ENCODE measurements around the gene IMPDH1. TPM values are rescaled to one million over a fixed set of nuclear protein-coding genes. Genes with fewer than 3 reads are reported as not detected.

IMPDH1 gene
- total RNA-seq, 1 donor from 2014 or later: 112 TPM

DNA sequence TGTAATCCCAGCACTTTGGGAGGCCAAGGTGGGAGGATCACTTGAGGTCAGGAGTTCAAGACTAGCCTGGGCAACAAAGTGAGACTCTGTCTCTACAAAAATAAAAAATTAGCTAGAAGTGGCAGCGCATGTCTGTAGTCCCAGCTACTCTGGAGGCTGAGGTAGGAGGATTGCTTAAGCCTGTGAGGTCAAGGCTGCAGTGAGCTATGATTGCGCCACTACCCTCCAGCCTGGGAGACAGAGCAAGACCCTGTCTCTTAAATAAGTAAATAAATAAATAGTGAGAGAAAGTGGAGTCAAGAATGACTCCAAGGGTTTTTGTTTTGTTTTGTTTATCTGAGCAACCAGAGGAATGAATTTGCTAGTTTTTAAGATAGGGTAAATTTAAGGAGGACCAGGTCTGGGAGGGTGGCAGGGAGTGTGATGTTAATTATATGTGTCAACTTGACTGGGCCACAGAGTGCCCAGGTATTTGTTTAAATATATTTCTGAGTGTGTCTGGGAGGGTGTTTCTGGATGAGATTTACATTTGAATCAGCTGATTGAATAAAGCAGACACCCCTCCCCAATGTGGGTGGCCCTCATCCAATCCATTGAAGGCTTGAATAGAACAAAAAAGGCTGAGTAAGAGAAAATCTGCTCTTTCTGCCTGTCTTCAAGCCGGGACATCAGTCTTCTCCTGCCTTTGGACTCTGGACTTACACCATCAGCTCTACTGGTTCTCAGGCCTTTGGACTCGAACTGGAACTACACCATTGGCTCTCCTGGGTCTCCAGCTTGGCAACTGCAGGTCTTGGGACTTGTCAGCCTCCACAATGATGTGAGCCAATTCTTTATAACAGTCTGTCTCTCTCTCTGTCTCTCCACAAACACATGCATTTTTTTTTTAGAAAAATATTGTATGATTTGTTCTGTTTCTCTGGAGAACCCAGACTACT is 23.5 kb downstream of the IMPDH1 start:
- Mint-ChIP-seq H3K4me3 (ENCODE audit: low read depth) (no peak overlapping the region), H3K4me1 (ENCODE audit: low read depth) (no peaks in the 10 kb centered on the region), H3K27ac (no peak overlapping the region), H3K36me3 (ENCODE audit: low read depth) (no peaks in the 10 kb centered on the region), H3K9me3 (no peaks in the 10 kb centered on the region), H3K27me3 (ENCODE audit: low read depth) (peaks cover 6% of the 10 kb centered on the region)
- DNase-seq (ENCODE audit: low spot score): no peak
- intact Hi-C loops (cut with micrococcal nuclease): no loop called here

DNA sequence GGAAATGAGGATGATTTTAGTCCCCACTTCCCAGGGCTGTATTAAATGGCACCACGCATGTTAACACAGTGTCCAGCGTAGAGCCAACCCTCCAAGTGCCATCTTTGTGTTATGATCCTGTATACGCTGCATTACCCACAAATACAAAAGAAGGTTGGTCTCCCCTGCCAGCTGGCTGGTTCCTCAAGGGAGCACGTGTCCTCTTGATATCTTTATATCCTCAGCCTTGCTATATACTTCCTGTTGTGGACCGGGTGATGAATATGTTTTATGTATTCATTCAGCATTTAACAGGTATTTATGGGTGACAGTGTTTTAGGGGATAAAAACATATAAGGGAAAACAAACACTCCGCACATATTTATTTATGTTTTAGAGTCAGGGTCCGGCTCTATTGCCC is 25.1 kb downstream of the IMPDH1 start:
- Mint-ChIP-seq H3K9me3 (no peaks in the 10 kb centered on the region), H3K27me3 (ENCODE audit: low read depth) (peaks cover 6% of the 10 kb centered on the region), H3K27ac (no peak overlapping the region), H3K4me3 (ENCODE audit: low read depth) (no peak overlapping the region), H3K36me3 (ENCODE audit: low read depth) (no peaks in the 10 kb centered on the region), H3K4me1 (ENCODE audit: low read depth) (no peaks in the 10 kb centered on the region)
- no peak for DNase-seq (ENCODE audit: low spot score)
- intact Hi-C loops (cut with micrococcal nuclease): no loop called here

DNA sequence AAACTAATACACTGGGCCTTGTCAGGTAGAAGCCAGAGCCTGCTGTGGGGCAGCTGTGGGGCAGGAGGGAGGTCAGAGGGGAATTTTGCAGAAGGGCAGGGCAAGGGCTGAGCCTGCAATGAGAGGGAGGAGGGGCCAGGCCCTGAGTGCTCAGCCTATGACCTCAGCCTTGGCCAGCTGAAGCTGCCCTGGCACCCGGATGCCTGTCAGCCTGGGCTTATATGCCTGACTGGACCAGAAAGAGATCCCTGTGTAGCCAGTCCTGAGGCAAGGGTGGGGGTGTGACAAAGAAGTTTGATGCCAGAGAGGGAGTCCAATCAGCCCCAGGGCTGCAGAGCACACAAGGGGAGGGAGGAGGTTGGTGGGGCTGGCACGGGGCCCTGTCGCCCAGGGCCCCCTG is 26.0 kb downstream of the IMPDH1 start:
- peaks cover 6% of the 10 kb centered on the region for H3K27me3 Mint-ChIP-seq (ENCODE audit: low read depth)
- DNase-seq (ENCODE audit: low spot score): no peak
- H3K9me3 Mint-ChIP-seq: no peaks in the 10 kb centered on the region
- H3K27ac Mint-ChIP-seq: no peak overlapping the region
- no peaks in the 10 kb centered on the region for H3K4me1 Mint-ChIP-seq (ENCODE audit: low read depth)
- no peak overlapping the region for H3K4me3 Mint-ChIP-seq (ENCODE audit: low read depth)
- H3K36me3 Mint-ChIP-seq (ENCODE audit: low read depth): no peaks in the 10 kb centered on the region
- intact Hi-C loops (cut with micrococcal nuclease): no loop called here

DNA sequence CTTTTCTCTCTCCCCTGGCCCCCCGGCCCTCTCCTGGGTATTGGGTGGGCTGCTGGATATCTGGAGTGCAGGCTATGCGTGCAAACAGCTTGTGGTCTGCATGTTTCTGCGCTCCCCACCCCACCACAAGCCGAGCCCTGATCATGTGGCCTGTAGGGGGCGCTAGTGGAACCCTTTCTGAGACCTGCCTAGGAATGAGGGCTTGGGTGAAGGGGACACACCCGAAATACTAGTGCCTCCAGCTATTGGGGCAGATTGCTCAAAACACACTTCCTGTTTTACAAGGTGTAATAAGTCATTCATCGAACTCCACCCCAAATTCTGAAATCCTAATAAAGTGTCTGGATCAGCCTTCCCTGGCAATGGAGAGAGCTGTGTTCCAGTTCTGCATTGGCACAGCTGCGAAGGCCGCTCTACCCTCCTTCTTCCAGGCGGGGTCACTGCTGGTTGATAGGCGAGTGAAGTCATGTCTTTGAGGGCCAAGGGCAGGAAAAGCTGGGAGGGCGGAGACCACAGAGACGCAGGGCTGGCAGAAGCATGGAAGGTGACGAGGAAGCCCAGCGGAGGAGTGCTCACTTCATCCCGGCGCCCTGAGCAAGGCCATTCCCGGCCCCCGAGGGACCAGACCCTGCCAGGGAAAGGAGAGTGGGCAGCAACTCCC is 28.5 kb downstream of the IMPDH1 start:
- intact Hi-C loops (cut with micrococcal nuclease): no loop called here
- H3K27ac Mint-ChIP-seq: no peak overlapping the region
- H3K4me3 Mint-ChIP-seq (ENCODE audit: low read depth): no peak overlapping the region
- no peaks in the 10 kb centered on the region for H3K9me3 Mint-ChIP-seq
- no peaks in the 10 kb centered on the region for H3K36me3 Mint-ChIP-seq (ENCODE audit: low read depth)
- peaks cover 2% of the 10 kb centered on the region for H3K27me3 Mint-ChIP-seq (ENCODE audit: low read depth)
- DNase-seq (ENCODE audit: low spot score): no peak
- H3K4me1 Mint-ChIP-seq (ENCODE audit: low read depth): no peaks in the 10 kb centered on the region

DNA sequence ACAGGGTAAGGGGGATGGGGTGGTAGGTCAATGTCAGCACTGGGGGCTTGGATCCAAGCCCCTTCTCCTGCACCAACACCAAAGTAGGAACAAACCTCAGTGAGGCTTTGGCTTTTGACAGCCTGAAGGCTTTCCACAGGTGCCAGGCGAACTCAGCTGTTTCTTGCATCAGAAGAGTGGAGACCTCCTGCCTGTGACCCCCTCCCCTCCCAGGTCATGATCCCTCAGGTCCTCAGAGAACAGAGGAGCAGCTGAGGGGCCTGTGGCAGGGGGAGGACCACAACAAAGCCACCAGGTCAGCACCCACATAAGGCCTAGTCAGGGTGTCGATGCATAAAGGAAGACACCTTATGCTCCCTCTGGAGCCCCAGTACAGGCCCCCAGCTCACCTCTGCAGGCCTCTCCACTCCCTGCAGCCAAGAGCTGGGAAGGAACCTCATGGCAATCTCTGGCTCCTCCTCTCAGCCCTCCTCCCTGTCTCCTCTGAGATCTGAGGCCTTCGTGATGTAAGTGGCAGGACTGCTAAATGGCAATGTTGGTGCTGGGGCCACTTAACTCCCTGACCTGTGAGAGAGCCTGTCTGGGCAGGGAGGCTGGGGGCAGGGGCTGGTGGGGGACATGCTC is 29.2 kb downstream of the IMPDH1 start:
- H3K27me3 Mint-ChIP-seq (ENCODE audit: low read depth): peaks cover 2% of the 10 kb centered on the region

DNA sequence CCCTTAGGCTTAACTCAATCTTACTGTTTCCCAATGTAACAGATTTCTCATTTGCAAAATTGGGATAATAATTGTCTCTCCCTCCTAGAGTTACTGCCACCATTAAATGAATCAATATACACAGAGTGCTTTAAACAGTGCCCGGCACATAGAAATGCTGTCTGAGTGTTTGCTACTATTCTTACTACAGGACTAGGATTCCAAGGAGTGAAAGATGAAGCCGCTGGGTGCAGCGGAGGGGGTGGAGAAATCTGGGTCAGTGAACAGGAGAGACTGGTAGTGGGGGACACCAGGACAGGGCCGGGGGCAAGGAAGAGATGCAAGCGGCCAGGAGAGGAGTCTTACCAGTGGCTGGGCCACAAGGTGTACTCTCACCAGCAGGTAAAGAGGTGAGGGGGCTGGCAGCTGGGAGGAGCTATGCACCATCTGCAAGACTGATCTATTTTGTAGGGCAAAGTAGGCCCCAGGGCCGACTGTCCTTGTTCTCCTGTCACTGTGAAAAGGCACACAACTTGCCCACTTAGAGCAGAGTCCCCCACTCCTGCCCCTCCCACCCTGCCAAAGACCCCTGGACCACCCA is 29.8 kb downstream of the IMPDH1 start:
- peaks cover 2% of the 10 kb centered on the region for H3K27me3 Mint-ChIP-seq (ENCODE audit: low read depth)
- H3K4me1 Mint-ChIP-seq (ENCODE audit: low read depth): no peaks in the 10 kb centered on the region
- no peak overlapping the region for H3K27ac Mint-ChIP-seq
- intact Hi-C loops (cut with micrococcal nuclease): no loop called here
- no peaks in the 10 kb centered on the region for H3K36me3 Mint-ChIP-seq (ENCODE audit: low read depth)
- no peak overlapping the region for H3K4me3 Mint-ChIP-seq (ENCODE audit: low read depth)
- no peak for DNase-seq (ENCODE audit: low spot score)
- no peaks in the 10 kb centered on the region for H3K9me3 Mint-ChIP-seq

More for the DNA sequence above, 29.2 kb downstream of the IMPDH1 start:
- no peaks in the 10 kb centered on the region for H3K4me1 Mint-ChIP-seq (ENCODE audit: low read depth)
- intact Hi-C loops (cut with micrococcal nuclease): no loop called here
- H3K36me3 Mint-ChIP-seq (ENCODE audit: low read depth): no peaks in the 10 kb centered on the region
- no peak overlapping the region for H3K4me3 Mint-ChIP-seq (ENCODE audit: low read depth)
- DNase-seq (ENCODE audit: low spot score): no peak
- H3K9me3 Mint-ChIP-seq: no peaks in the 10 kb centered on the region
- H3K27ac Mint-ChIP-seq: no peak overlapping the region

DNA sequence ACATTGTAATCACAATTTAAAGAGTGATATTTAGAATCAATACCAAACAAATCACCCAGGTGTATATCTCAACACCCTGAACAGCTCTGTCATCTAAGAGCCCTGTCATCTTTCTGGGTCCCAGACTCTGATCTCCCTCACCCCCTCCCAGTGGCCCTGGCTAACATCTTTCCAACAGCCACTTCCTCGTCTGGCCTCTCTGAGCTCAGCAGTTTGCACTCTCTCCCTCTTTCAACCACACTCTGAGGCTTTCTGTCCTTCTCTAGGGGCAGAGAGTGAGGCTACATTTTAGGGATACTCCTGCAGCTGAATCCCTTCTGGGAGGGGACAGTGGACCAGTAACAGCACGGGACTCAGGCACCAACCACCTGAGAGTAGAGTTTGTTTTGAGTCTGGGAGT is 31.1 kb downstream of the IMPDH1 start:
- intact Hi-C loops (cut with micrococcal nuclease): no loop called here
- H3K27ac Mint-ChIP-seq: no peak overlapping the region
- H3K27me3 Mint-ChIP-seq (ENCODE audit: low read depth): peaks cover 7% of the 10 kb centered on the region
- H3K4me3 Mint-ChIP-seq (ENCODE audit: low read depth): no peak overlapping the region
- no peaks in the 10 kb centered on the region for H3K4me1 Mint-ChIP-seq (ENCODE audit: low read depth)
- no peaks in the 10 kb centered on the region for H3K36me3 Mint-ChIP-seq (ENCODE audit: low read depth)
- no peaks in the 10 kb centered on the region for H3K9me3 Mint-ChIP-seq
- no peak for DNase-seq (ENCODE audit: low spot score)

DNA sequence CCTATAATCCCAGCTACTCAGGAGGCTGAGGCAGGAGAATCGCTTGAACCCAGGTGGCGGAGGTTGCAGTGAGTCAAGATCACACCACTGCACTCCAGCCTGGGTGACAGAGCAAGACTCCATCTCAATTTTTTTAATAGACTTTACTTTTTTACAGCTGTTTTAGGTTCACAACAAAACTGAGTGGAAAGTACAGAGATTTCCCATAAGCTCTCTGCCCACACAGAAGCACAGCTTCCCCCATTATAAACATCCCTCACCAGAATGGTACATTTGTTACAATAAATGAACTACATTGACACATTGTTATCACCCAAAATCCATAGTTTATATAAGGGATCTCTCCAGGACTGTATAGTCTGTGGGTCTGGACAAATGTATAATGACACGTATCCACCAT is 33.7 kb downstream of the IMPDH1 start:
- Mint-ChIP-seq H3K27me3 (ENCODE audit: low read depth) (peaks cover 11% of the 10 kb centered on the region), H3K4me3 (ENCODE audit: low read depth) (no peak overlapping the region), H3K9me3 (no peaks in the 10 kb centered on the region), H3K36me3 (ENCODE audit: low read depth) (no peaks in the 10 kb centered on the region), H3K4me1 (ENCODE audit: low read depth) (no peaks in the 10 kb centered on the region), H3K27ac (no peak overlapping the region)
- intact Hi-C loops (cut with micrococcal nuclease): no loop called here
- DNase-seq (ENCODE audit: low spot score): no peak

DNA sequence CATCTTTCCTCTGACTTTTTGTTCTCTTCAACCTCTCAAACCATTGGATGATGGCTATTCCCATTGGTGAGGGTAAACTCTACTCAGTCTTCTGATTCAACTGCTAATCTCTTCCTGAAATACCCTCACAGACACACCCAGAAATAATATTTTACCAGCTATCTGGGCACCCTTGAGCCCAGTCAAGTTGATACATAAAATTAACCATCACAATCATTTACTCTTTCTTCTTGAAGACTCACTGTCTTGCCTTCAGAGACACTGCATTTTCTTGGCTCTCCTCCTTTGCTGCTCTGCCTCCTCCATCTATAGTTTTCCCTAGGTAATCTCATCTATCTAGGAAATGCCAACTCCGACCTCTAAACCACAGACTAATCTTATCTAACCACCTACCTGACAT is 35.7 kb downstream of the IMPDH1 start:
- Mint-ChIP-seq H3K27ac (no peak overlapping the region), H3K36me3 (ENCODE audit: low read depth) (no peaks in the 10 kb centered on the region), H3K27me3 (ENCODE audit: low read depth) (peaks cover 14% of the 10 kb centered on the region), H3K4me3 (ENCODE audit: low read depth) (no peak overlapping the region), H3K4me1 (ENCODE audit: low read depth) (no peaks in the 10 kb centered on the region), H3K9me3 (no peaks in the 10 kb centered on the region)
- intact Hi-C loops (cut with micrococcal nuclease): no loop called here
- DNase-seq (ENCODE audit: low spot score): no peak

DNA sequence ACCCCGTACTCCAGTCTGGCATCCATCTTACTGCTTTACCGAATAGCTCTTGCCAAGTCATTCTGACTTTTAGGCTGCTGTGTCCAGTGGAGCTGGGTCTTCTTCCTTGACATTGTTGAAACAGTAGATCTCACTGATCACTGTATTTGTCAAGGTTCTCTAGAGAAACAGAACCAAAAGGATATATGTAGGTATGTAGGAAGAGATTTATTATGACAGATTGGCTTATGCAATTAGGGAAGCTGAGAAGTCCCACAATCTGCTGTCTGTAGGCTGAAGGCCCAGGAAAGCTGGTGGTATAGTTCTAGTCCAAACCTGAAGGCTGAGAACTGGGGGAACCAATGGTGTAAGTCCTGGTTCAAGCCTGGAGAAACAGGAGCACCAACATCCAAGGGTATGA is 36.2 kb downstream of the IMPDH1 start:
- DNase-seq (ENCODE audit: low spot score): no peak
- Mint-ChIP-seq H3K9me3 (no peaks in the 10 kb centered on the region), H3K4me3 (ENCODE audit: low read depth) (no peak overlapping the region), H3K27ac (no peak overlapping the region), H3K27me3 (ENCODE audit: low read depth) (peaks cover 14% of the 10 kb centered on the region), H3K36me3 (ENCODE audit: low read depth) (no peaks in the 10 kb centered on the region), H3K4me1 (ENCODE audit: low read depth) (no peaks in the 10 kb centered on the region)
- intact Hi-C loops (cut with micrococcal nuclease): no loop called here

DNA sequence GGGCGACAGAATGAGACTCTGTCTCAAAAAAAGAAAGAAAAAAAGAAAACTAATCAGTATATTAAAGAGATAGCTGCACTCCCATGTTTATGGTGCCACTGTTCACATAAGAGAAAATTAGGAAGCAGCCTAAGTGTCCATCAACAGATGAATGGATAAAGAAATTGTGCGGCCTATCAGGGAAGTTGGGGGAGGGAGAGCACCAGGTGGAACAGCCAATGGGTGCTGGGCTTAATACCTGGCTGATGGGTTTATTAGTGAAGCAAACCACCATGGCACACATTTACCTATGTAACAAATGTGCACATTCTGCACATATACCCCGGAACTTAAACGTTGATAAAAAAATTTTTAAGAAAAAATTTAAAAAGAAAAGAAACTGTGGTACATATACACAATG is 39.3 kb downstream of the IMPDH1 start:
- intact Hi-C loops (cut with micrococcal nuclease): no loop called here
- Mint-ChIP-seq H3K9me3 (no peaks in the 10 kb centered on the region), H3K4me3 (ENCODE audit: low read depth) (no peak overlapping the region), H3K27me3 (ENCODE audit: low read depth) (peaks cover 34% of the 10 kb centered on the region), H3K36me3 (ENCODE audit: low read depth) (no peaks in the 10 kb centered on the region), H3K27ac (no peak overlapping the region), H3K4me1 (ENCODE audit: low read depth) (no peaks in the 10 kb centered on the region)
- DNase-seq (ENCODE audit: low spot score): no peak

DNA sequence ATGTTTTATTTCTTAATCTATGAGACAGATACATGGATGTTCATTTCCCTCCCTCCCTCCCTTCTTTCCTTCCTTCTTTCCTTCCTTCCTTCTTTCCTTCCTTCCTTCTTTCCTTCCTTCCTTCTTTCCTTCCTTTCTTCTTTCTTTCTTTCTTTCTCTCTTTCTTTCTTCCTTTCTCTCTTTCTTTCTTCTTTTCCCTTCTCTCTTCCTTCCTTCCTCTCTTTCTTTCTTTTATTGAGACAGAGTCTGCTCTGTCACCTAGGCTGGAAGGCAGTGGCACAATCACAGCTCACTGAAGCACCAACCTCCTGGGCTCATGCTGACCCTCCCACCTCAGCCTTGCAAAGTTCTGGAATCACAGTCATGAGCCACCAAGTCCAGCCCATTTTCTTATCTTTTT is 42.8 kb downstream of the IMPDH1 start:
- no peak overlapping the region for H3K27ac Mint-ChIP-seq
- peaks cover 60% of the 10 kb centered on the region for H3K27me3 Mint-ChIP-seq (ENCODE audit: low read depth)
- intact Hi-C loops (cut with micrococcal nuclease): no loop called here
- H3K36me3 Mint-ChIP-seq (ENCODE audit: low read depth): no peaks in the 10 kb centered on the region
- DNase-seq (ENCODE audit: low spot score): no peak
- H3K4me1 Mint-ChIP-seq (ENCODE audit: low read depth): peaks cover 12% of the 10 kb centered on the region
- no peak overlapping the region for H3K4me3 Mint-ChIP-seq (ENCODE audit: low read depth)
- no peaks in the 10 kb centered on the region for H3K9me3 Mint-ChIP-seq

DNA sequence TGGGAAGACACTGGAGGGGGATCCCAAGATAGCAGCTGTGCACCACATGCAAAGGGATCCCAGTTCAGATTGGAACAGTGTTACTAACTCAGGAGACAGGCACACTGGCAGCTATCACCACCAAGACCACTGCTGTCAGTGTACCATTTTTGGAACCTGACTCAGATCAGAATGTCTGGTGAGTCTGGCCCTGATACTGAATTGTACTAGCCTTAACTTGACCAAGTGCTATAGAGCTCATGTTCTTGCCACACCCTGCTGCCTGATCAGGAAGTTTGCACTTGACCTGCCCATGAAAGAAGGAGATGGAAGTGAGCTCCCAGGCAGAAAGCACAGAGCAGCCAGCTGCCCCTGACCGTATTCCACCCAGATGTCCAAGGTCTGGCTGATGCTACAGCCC is 43.5 kb downstream of the IMPDH1 start:
- Mint-ChIP-seq H3K27me3 (ENCODE audit: low read depth) (peaks cover 61% of the 10 kb centered on the region), H3K4me1 (ENCODE audit: low read depth) (peaks cover 16% of the 10 kb centered on the region), H3K36me3 (ENCODE audit: low read depth) (no peaks in the 10 kb centered on the region), H3K9me3 (no peaks in the 10 kb centered on the region), H3K4me3 (ENCODE audit: low read depth) (no peak overlapping the region), H3K27ac (no peak overlapping the region)
- intact Hi-C loops (cut with micrococcal nuclease): no loop called here
- no peak for DNase-seq (ENCODE audit: low spot score)

Data from activated T-helper 2 cell treated with anti-CD3 and anti-CD28 coated beads, Interferon-gamma antibody, Interleukin-2, Interleukin-4, amounts not matched to agents 10 μg/mL and 5 μg/mL and 100 μg/mL, durations not matched to agents 14 hours and 24 hours and 36 hours (primary cell).